GM18519 (cell line): ENCODE measurements around the gene ACAT2.
"Not testable (repeated sequence)": the region's sequence is repeated elsewhere in the genome, so short reads cannot be mapped to it uniquely, and the experiment has no call there.

Source experiments
- ATAC-seq: cut with Tn5 transposase; IDR thresholded peaks from one replicate; pipeline ENCODE4 v1.9.1; 2021; ENCODE audit warnings: mild to moderate bottlenecking, moderate library complexity; ENCODE audit not compliant: unreplicated experiment, low FRiP score

Gene ACAT2

DNA sequence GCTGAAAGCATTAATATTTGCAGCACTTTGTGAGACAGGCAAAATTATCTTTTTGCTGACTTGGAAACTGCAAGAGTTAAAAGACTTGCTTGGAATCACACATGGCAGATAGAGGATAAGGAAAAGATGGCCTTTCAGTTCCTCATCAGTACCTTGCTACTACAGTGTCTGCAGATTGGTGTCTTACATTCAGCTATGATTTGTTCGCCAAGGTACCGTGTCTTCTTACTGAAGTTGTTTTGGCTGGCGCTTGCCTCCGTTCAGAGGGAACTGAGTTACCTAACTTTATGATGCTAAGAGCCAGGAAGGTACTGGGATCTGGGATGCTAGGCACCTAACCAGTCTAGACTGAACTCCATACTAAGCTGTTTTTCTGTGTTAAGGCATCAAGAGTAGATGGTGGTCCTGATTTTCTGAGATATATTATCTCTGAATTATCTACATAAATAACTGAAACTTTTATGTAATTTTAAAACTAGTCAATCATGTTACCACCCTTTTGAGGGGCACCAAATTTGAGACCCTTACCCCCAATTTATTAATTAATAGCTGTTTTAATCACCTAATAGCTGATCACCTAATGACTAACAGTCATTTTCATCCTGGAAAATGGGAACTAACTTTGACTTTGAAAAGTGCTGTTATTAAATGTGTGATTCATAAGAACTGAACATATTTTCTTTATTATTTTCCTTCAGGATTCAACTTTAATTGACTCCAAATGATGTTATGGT, 32.1 kb upstream of the ACAT2 start:
- ATAC-seq, result no peak

DNA sequence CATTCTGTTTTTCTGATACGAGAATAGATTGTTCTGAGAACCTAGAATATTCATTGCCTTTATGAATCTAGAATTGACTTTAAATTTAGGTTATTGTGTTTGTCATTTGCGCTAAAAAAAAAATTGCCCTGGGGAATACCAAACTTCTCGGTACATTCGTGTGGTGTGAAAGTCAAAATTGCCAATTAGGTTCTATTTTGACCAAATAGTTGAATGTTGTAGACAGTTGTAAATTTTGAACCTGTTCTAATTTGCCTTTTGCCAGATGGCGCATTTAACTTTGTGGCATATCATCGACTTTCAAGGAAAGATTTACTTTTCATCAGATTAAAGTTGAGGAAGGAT, 31.5 kb upstream of the ACAT2 start:
- no peak for ATAC-seq

DNA sequence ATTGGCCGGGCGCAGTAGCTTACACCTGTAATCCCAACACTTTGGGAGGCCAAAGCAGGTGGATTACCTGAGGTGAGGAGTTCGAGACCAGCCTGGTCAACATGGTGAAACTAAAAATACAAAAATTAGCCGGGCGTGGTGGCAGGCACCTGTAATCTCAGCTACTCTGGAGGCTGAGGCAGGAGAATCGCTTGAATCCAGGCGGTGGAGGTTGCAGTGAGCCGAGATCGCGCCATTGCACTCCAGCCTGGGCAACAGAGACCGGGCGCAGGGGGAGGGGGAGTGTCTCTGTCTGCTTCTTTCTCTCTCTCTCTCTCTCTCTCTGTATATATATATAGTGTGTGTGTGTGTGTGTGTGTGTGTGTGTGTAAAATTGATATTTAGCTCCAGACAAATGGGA, 29.3 kb upstream of the ACAT2 start:
- not testable (repeated sequence) for ATAC-seq

DNA sequence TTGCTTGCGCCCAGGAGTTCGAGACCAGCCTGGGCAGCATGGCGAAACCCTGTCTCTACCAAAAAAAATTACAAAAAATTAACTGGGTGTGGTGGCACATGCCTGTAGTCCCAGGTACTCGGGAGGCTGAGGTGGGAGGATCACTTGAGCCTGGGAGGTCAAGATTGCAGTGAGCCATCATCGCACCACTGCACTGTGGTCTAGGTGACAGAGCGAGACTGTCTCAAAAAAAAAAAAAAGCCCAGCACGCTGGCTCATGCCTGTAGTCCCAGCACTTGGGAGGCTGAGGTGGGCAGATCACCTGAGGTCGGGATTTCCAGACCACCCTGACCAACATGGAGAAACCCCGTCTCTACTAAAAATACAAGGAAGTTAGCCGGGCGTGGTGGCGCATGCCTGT, 28.4 kb upstream of the ACAT2 start:
- ATAC-seq, result not testable (repeated sequence)

DNA sequence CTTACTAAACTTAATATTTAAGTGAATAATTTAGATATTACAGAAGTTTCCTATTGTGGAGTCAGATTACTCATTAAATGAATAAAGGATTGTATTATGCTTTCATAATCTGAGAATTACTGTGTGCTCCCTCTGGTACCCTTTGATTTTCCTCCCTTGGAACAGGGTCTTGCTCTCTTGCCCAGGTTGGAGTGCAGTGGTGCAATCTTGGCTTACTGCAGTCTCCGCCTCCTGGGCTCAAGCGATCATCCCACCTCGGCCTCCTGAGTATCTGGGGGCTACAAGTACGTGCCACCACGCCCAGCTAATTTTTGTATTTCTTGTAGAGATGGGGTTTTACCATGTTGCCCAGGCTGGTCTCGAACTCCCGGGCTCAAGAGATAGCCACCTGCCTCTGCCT, 24.9 kb upstream of the ACAT2 start:
- ATAC-seq, result no peak

DNA sequence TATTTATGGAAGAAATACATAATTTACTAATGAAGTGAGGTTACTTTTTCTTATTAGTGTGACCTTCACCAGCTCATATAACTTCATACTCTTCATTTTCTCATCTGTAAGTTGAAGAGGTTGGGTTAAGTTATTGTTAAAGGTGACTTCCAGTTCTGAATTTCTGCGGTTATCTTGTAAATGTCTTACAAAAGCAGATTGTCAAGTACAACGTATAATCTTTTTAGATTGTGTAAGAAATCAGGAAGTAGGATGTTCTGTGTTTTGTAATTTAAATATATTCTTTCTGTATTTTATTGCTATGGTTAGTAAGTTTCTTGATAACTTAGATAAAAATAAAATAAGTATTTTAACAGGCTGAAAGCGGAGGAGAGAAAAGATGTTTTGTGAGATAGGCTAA, 22.5 kb upstream of the ACAT2 start:
- no peak for ATAC-seq

DNA sequence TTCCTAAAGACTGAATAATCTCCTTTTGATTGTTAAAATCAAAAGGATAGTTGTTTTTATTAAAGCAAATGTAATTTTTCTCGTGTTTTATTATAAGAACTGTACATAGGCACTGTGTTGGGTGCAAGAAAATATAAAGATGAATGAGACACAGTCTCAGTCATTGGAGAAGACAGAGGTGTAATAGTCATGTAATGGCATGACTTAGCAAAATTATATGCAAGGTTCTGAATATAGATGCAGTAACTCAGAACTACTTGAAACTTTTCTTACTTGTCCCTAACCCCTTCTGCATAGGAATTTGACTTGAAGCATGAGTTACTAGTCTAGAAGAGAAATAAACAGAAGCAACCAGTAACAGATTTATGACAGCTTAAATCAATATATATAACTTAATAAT, 19.7 kb upstream of the ACAT2 start:
- no peak for ATAC-seq

DNA sequence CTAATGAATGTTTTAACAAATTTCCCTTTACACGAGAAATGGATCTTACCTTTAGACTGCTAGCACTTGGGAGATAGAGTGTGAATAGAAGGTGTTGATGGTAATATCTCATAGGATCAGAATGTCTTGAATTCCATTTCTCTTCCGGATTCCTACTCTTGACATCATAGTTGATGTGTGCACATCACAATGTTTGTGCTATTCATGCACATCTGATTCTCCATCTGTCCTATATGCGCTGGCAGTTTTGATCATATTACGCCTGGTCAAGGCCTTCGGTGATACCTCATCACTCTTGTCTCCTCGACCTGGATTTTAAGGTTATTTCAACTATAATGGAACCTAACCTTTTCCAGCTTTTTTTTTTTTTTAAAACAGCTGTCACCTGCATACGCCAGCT, 16.8 kb upstream of the ACAT2 start:
- no peak for ATAC-seq

DNA sequence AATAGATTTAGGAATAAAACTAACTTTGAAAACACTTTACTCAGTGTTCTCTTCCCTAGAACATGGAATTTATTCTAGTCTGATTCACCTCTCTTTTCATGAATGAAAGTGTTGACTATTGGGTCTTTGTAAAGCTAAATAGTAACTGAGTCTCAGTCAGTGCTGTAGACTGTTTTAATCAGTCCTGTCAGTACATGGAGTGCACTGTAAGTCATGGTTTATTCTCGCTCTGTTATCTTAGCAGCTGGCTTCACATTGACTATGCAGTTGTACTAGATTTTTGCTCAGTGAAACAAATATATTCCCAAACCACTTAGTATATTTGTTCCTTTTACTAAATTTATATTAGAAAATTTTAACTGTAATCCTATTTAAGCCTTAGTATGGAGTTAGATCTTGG, 15.1 kb upstream of the ACAT2 start:
- no peak for ATAC-seq

DNA sequence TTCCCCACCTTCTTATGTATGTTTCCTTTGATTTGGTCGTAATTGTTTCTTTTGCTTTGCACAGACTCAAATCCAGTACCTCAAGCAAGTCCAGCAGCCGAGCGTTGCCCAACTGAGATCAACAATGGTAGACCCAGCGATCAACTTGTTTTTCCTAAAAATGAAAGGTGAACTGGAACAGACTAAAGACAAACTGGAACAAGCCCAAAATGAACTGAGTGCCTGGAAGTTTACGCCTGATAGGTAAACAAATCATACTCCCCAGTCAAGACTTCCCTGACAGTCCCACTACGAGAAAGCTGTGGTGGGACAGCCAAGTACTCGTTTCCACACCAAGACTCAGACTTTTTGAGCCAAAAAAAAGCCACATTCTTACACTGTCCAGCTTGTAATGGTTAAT, 13.7 kb upstream of the ACAT2 start:
- not testable (repeated sequence) for ATAC-seq

DNA sequence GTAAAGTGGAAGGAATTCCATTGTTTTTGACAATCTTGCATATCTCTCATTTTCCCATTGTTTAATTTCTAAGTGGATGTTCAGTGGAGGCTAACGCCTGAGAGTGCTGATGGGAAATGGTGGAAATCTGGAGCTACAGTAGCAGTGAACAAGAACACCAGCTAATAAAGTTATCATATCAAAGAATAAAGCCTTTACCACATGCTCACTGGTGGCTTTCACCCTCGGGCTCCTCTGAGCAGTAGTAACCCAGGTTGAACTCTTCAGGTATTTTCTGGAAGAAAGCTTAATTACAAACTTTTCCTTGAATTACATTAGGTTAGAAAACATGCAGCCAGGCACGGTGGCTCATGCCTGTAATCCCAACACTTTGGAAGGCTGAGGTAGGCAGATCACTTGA, 10.4 kb upstream of the ACAT2 start:
- ATAC-seq, result no peak

DNA sequence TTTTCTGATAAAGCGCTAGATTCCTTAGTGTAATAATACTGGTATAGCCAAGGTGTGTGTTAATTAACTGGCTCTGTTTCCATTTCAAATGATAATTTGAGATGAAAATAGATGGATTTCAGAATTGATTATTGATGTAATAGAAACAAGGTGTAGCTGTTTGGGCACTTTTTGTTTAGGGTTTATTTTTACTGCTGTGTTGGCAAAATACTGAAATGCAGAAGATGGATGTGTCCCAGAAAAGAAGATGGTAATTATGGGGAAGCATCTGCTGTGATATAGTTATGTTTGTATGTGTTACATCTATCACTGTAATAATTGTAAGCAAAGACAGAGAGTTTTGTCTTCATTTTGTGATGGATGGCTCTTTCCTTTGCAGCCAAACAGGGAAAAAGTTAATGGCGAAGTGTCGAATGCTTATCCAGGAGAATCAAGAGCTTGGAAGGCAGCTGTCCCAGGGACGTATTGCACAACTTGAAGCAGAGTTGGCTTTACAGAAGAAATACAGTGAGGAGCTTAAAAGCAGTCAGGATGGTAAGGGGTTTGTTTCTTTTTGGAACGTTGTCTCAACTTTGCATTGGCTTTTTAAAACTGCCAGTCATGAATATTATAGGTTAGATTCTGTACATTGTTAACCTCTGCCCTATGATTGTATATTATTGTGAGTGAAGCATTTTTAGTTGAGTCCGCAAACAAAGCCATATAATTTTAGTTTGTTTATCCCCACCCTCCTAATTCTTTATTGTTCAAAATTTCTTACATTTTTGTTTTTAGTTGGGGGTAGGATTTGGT, 8.6 kb upstream of the ACAT2 start:
- no peak for ATAC-seq

DNA sequence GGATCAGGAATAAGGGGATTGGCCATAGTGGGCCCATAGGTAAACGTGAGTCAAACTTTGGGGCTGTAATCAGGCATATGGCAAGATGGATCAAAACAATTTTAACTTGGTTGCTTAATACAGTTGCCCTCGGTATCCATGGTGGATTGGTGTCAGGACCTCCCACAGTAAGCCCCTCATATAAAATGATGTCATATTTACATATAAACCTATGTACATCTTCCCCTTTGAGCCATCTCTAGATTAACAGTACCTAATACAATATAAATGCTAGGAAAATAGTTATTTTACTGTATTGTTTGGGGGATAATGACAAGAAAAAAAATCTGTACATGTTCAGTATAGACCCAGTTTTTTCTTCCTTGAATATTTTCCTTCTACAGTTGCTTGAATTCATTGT, 7.4 kb upstream of the ACAT2 start:
- no peak for ATAC-seq

DNA sequence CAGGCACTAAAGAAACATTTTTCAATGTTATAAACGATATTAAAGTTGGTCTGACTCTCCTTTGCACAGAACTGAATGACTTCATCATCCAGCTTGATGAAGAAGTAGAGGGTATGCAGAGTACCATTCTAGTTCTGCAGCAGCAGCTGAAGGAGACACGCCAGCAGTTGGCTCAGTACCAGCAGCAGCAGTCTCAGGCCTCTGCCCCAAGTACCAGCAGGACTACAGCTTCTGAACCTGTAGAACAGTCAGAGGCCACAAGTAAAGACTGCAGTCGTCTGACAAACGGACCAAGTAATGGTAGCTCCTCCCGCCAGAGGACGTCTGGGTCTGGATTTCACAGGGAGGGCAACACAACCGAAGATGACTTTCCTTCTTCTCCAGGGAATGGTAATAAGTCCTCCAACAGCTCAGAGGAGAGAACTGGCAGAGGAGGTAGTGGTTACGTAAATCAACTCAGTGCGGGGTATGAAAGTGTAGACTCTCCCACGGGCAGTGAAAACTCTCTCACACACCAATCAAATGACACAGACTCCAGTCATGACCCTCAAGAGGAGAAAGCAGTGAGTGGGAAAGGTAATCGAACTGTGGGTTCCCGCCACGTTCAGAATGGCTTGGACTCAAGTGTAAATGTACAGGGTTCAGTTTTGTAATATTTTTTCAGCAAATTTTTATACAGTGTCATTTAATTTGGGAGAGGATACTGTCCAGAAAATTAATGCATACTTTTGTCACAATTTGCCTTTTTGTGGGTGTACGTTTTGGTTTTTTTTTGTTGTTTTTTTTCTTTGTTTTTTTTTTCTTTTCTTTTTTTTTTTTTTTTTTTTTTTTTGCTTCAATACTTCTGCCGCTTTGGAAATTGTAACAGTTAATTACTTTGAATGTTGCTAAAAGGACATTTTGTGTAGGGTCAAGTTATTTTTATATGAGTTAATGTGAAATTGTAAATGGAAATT, 6.6 kb upstream of the ACAT2 start:
- ATAC-seq, result no peak

DNA sequence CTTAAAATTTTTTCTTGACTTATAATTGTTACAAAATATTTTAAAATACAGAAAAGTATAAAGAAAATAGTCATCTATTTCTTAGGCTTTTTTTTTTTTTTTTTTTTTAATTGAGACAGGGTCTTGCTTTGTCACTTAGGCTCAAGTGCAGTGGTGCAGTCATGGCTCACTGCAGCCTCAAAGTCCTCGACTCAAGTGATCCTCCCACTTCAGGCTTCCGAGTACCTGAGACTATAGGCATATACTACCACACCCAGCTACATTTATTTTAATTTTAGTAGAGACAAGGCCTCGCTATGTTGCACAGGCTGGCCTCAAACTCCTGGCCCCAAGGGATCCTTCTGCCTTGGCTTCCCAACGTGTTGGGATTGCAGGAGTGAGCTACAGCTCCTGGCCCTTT, 5.3 kb upstream of the ACAT2 start:
- ATAC-seq, result no peak

DNA sequence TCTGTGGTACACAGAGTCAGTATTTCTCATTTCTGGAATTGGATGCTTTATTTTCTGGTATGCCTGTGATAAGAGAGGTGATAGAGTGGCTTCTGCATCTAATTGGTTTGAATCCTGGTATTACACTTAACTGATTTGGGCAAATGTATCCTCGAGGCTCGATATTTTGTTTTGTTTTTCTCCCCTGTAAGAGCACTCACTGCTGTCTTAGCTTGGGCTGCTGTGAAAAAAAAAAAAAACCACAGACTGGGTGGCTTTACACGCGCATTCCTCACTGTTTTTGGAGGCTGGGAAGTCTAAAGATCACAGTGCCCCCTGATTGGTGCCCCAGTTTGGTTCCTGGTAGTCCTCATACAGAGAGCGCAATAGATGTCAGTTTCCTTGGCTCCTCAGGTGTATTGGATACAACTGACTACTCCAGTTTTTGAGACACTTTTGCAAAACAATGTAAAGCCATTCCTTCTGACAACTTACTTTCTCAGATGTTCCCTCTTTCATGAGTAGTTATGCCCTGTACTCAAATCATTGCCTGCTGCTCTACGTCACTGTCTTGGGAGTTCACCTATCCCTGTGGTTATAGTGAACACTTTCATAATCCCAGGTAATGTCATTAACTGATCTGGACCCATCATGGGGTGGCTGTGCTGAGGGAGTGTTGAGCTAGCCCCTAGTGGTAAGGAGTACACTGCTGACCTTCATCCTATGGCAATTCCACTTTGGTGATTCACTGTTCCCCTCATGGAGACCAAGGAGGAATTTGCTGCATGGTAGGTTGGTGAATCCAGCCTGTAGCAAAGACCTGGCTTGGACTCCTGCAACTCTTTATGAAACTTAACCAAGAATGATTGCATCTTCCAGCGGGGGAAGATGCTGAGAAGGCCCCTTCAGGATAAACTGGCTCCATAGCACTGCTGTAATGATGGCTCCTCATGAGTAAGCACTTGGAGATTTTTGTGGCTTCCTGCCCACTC, 3.5 kb upstream of the ACAT2 start:
- no peak for ATAC-seq

DNA sequence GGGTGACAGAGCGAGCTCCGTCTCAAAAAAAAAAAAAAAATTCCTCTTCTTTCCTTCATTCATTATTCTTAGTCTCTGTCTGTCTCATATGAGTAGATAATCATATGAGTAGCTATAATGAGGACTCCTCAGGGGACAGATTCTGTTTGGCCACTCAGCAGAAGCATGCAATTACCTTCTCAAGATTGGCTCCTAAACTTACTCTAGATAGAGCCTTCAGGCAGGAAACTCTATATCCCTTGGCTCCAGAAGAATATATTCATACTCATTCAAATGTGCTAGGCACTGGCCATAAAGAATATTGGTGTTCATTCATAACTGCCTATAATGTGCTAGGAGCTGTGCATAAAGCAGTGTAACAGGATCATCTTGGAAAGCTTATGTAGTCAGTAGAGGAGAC, 2.2 kb upstream of the ACAT2 start:
- no peak for ATAC-seq

DNA sequence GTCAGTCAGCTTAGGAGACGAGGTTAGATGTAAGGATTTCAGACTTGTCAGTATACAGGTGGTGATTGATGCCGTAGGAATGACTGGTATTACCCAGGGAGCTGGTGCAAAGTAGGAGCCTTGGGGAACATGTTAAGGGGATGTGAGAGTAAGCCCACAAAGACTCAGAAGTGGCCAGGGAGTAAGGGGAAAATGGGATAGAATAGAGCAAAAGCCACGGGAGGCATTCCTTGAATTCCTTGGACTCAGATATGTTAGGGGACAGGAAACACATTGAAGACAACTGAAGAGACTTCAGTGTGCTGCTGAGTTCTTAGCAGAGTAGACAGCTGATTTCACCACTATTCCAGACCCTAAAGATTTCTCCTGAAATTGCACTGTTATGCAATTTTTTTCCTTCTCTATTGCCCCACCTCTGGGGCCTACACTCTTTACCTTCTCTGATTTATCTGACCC, 1.2 kb upstream of the ACAT2 start:
- no peak for ATAC-seq

DNA sequence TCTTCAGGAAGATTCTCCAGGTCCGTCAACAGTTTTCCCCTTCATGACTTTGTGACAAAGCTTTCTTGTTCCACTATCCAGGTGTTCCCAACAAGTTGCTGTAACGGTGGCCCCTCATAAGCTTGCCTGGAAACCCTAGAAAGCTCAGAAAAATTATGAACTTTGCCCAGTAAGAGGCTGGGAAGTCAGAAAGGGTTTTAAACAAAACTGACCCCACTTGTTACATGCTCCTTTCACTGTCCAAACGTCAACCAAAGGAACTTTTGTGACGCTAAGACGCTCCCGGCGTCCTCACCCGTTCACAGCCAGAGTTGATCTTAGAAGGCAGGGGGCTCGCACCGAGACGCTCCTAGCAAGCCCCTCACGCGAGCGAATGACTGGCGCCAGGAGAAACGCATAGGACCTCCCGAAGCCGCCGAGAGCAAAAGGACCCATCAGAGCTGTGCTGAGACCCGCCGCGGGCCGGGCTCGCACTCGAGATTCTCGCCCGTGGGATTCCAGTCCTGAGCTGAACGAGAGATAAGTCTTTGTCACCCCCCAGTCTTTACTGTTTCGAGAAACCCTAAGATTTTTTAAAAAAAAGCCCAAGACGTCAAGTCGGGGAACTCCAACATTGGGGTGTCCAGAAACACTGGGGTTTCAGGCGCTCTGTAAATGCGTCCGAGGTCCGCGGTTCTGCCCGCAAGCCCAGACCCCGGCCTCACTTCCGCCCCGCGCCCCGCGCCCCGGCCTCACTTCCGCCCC, 544 bp upstream of the ACAT2 start:
- no peak for ATAC-seq
